ENCODE measurements around the gene ARG2.

ARG2 gene

DNA sequence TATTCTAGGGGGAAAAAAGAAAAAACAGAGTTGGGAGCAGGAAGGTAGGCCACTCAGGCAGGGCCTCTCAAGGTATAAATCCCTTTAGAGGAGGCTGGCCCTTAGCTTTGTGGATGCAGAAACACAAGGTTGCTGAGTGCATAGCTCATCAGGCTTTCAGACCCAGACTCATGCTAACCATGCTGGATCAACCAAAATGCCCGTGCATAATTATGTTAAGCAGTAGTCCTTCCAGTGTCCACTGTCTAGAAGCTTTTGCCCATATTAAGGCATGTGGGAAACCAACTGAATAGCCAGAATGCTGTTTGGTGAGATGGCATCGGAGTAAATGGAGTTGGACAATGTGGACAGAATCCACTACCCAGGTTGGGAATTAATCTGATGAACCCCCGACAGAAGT is 18.9 kb downstream of the ARG2 start:
- no peak for DNase-seq (ENCODE audit: low read depth)

DNA sequence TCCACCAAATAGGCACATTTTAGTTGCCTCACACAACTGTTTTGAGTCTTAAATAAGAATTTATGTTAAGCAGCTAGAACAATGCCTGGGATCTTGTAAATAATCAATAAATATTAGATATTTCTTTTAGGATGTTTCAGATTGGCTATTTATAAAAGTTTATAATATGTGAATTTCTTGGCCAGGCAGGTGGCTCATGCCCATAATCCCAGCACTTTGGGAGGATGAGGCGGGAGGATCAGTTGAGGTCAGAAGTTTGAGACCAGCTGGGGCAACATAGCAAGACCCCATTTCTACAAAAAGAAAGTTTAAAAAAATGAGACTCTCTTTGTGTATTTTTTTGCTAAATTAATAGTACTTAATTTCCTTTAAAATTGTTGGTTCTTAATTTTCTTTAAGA is 21.8 kb downstream of the ARG2 start:
- no peak for DNase-seq (ENCODE audit: low read depth)

DNA sequence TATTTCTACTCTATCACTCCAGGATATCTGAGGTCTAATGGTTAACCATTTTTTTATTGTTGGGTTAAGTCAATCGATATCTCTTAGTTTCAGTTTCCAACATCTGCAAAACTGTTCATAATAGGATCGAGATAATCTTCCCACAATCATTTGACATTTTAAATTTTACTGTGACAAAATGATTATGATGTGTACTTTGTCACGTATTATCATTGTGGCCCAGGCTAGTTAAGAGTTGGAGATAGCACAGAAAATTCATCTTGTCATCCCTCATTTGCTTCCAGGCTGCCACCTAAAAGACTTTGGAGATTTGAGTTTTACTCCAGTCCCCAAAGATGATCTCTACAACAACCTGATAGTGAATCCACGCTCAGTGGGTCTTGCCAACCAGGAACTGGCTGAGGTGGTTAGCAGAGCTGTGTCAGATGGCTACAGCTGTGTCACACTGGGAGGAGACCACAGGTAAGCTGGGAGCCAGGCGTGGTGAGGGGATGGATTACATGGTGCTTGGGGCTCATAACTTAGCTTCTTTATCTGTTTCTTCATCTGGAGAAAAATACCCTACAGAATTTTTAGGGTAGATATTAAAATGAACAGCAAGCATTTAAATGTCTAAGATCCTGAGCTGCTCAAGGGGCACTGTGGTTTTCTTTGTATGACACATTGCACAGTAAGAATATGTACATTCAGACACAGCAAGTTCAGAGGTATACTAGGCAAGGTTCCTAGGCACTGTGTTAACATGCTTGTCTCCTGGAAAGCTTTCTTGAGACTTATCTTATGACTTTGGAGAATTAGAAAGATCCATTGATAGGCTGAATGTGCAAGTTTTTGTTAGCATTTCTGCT is 22.4 kb downstream of the ARG2 start:
- no peak for DNase-seq (ENCODE audit: low read depth)

DNA sequence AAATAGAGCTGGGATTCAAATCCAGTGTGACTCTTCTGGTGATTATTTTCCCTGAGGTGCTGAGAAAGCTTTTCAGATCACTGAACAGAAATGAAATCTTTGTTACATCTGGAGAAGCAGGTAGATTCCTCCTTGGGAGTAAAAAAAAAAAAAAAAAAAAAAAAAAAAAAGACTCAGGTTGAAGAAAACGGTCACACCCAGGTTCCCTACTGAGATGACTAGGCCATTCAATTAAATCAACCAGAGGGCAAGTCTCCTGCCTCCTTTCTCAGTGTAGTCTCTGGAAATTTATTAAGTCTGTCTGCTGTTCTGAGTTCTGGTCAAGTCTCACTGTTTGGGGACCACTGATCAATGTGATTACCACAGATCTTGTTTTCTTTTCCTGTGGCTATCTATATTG is 24.0 kb downstream of the ARG2 start:
- DNase-seq (ENCODE audit: low read depth) = no peak

DNA sequence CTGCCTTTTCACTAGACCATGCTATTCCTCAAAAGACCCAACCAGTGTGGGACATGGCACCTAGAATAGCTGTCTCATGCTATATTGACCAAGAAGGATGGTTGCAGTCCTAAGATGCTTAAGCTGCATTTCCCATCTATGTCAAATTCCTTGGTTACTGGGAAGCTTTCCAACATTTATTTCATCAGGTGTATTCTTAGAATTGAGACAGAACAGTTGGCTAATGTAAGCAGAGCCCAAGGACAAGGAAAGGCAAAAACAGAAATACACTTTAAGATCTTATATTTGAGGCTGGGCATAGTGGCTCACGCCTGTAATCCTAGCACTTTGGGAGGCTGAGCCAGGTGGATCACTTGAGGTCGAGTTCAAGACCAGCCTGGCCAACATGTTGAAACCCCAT is 24.7 kb downstream of the ARG2 start:
- DNase-seq (ENCODE audit: low read depth) = no peak

DNA sequence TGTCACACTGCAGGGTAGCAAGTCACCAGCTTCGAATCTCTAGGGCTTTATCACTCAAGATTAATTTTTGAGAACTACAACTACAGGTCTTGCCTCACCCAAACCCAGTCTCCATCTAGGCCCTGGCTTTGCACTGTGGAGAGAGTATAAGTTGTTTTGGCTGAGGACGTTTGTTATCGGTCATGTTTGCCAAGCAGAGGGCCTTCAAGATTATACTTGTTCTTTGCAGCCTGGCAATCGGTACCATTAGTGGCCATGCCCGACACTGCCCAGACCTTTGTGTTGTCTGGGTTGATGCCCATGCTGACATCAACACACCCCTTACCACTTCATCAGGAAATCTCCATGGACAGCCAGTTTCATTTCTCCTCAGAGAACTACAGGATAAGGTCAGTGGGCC is 25.7 kb downstream of the ARG2 start:
- DNase-seq (ENCODE audit: low read depth) = no peak

DNA sequence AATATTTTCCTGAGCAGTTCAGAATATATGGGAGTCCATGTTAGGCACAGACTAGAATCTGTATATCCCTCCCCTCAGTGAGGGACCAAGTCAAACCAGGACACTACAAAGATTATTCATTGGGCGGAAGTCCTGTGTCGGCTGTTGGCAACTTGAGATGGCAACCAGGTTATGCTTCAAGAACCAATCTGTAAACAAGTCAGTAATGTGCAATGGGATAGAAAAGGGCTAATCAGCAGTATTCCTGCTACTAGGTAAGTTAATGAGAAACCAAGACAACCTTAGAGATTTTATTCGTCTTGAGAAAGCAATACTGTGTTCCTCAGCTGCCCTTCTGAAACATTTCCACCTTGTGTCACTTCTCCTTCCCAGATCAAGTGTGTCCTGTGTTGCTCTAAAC is 26.4 kb downstream of the ARG2 start:
- no peak for DNase-seq (ENCODE audit: low read depth)

DNA sequence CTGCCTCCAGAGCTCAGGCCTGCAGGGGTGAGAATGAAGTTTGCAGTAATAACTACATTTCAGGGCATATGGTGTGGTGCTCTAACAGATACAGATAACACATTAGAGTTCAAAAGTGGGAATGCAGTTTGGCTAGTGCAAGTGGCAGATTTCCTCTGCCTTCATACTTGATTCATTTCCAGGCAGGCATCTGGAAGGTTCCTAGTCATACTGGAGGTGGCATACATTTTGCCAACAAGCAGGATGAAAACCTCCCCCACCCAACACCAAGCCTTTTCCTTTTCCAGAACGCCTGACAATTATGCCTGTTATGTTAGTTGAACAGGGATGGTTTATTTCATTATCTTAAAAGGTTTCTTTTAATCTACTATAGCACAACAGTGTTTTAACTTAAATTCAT is 30.4 kb downstream of the ARG2 start:
- DNase-seq (ENCODE audit: low read depth) = no peak

DNA sequence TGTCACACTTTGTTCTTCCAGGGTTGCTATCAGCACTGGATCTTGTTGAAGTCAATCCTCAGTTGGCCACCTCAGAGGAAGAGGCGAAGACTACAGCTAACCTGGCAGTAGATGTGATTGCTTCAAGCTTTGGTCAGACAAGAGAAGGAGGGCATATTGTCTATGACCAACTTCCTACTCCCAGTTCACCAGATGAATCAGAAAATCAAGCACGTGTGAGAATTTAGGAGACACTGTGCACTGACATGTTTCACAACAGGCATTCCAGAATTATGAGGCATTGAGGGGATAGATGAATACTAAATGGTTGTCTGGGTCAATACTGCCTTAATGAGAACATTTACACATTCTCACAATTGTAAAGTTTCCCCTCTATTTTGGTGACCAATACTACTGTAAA is 31.0 kb downstream of the ARG2 start:
- no peak for DNase-seq (ENCODE audit: low read depth)

DNA sequence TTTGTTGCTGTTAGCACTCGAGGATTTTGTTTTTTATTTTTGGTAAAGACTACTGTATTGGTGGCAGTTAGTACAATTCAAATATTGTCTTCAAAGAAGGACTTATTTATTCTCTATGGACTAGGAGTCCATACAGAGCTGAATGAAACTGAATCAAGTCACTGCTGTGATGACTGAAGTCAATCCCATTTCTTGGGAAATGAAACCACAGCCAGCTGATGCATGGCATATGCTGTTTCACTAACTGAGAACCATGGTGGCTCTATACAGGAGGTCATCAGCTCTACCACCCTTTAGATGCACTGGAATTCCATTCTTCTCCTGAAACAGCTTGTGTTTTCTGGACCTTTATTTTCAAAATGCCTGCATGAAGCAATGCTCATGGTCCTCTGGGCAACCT is 32.5 kb downstream of the ARG2 start:
- DNase-seq (ENCODE audit: low read depth) = no peak

DNA sequence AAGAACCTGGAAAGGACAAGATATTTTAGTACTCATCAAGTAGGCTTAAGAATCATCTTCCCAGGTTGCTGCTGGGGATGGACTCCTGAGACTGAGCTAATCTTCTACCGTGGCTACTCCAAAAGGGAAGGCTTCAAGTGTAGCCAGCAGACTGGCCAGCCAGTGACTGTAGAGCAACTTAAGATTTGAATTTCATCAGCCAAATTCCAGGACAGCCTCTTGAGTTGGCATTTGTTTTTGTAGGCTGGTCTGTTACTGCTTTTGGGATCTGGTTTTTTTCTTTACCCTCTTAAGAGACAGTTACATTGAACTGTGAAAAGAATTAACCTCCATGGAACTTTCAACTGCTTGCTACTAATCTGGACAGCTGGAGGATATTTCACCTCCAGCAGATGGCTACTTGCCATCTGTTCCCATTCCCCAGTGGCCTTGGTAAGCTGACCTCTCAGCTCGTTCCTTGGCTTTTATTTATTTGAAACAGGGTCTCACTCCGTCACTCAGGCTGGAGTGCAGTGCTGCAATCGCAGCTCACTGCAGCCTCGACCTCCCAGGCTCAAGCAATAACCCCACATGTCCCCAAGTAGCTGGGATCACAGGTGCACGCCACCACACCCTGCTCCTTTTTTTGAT is 34.0 kb downstream of the ARG2 start:
- DNase-seq (ENCODE audit: low read depth) = no peak

DNA sequence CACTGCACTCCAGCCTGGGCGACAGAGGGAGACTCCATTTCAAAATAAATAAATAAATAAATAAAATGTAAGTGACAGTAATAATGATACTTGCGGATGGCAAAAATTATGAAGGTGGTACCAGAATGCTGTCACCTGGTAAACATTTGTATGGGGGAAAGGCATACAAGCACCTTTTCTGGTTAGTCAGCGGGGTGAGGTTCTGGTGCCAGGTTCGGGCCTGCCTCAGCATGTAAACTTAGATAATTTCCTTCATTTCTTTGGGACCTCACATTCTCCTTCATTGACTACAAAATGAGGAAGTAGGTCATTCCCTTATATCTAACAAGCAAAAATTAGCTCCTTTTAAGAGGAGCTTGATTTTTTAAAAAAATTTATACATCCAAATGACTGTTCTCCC is 43.9 kb downstream of the ARG2 start:
- DNase-seq (ENCODE audit: low read depth) = no peak

DNA sequence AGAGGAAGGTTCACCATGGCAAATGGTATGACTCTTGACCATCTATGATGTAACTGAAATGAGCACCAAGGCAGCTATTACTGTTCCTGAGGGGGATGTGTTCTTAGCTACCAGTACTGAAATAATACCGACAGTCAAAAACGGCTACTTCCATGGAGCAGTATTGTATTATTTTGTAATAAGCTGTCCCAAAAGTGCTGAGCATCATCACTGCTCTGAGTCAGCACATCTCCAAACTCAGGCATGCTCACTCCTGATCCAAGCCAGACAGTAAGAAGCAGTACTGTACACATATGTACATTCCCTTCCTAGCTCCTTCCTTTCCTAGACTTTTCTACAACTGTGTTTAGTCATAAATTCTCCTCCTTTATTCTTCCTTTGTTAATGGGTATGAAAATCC is 46.1 kb downstream of the ARG2 start:
- DNase-seq (ENCODE audit: low read depth) = no peak

DNA sequence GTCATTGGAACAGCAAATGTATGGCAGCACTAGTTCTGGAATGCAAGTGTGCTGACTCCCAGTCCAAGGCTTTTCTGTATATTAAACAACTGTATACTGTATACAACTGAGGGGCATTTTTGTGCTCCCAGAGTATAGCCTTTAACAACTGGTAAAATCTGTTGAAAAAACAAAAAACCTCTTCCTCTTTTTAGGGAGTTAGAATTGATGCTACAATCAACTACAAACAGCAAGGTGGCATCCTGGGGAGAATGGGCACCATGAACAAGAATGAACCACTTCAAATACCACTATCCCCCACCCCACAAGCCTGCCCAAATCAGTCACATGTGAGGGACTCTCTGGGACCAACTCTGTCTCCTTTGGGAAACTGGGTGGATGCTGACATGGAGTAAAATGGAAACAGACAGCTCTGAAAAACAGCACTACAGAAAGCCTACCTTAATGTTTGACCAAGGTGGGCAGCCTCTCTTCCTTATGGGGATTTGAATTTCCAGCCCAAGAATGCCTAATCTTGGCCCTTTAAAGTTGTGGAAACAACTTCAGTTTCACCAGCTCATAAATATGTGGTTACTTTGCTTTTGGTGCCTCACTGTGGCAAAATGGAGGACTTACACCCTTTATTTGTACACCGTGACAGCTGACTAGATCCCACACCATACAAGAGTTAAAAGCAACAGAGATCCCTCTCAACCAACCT is 47.2 kb downstream of the ARG2 start:
- DNase-seq (ENCODE audit: low read depth) = no peak

DNA sequence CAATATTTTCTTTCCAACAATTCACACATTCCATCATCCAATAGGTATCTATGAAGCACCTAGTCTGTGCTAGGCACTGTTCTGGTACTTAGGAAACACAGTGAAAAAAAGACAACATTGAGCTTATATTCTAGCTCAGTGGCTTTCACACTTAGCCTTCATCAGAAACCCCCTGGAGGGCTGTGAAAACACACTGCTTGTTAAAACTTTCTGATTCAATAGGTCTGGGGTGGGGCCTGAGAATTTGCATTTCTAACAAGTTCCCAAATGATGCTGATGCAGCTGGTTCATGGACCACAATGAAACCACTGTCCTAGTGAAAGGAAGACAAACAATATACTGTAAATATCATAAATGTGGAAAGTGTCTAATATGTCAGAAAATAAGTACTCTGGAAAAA is 48.8 kb downstream of the ARG2 start:
- DNase-seq (ENCODE audit: low read depth) = no peak

DNA sequence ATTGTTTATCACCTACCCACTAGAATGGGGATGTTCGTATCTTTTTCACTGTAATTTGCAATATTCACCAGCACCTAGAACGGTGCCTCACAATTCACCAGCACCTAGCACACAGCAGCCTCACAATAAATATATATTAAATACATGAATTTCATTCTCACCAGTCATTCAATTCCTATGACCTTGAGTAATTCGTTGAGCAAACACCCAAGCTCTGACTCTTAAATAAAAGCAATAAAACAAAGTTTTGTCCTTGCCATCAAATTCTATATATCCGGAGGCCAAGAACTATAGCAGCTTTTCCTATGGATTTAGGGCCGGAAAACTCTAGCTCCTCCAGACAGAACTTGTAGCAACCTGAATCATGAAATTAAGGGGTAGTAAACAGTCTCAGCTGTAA is 53.7 kb downstream of the ARG2 start:
- DNase-seq (ENCODE audit: low read depth) = no peak

DNA sequence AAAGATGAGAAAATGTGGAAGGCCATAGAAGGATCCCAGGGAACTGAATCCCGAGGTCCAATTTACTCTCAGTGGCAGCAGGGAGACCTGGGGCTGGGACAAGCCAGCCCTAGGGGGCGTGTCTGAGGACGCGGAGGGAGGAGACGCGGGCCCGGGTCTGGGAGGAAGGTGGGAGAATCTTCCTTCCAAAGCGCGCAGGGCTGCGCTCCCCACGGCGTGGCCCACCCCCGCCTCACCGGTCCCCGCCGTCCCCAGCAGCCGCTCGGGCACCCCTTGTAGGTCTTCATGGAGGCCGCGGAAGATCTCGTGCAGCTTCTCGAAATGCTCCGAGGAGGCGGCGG is 54.4 kb downstream of the ARG2 start:
- DNase-seq (ENCODE audit: low read depth) = peak; percentile 27

DNA sequence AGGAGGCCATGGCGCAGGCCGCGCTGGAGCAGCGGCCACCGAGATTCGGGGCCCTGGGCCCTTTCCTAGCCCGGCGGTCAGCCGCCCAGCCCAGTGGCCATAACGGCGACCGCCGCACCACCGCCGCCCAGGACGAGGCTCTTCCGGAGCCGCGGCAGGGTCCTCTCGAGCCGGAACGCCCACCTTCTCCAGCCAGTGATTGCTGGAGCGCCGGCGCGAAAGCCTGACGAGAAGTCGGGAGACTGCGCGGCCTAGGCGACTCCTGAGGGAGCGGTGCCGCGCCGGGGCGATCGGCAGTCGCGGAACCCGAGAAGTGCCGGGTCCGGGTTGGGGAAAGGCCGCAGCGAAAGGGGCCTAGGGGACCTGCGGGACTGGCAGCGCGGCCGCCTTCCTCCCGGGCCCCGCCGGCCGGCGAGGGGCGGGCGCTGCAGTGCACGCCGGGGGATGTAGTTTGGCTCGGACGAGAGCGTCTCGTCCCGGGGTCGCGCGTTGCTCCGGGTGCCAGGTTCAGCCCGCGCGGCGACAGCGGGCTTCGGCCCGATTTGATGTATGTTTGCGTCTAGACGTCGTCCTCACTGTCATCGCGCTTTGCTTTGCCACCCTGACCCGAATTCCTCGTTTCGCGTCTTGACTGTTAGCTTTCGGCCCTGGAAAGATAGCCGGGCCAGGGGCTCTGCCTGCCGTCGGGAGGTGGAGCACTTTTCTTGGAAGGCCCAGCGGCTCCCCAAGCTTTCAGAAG is 54.9 kb downstream of the ARG2 start, which contains the start of gene VTI1B:
VTI1B (minus strand) TSS at position 153 of the 739 bp plus-strand sequence; CDS start at position 10, 143 bp downstream.
- DNase-seq (ENCODE audit: low read depth) = peak; percentile 61

DNA sequence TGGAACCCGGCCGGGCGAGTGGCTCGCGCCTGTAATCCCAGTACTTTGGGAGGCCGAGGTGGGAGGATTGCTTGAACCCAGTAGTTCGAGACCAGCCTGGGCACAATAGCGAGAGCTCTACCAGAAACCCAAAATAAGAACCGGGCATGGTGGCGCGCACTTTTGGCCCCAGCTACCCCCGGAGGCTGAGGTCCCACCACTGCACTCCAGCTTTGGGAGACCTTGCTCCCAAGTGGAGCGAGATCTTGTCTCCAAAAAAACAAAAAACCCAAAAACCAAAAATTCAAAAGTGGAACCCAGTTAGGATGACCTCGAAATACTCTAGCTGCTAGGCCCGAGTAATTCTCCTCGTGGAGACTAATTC is 55.5 kb downstream of the ARG2 start:
- no peak for DNase-seq (ENCODE audit: low read depth)

DNA sequence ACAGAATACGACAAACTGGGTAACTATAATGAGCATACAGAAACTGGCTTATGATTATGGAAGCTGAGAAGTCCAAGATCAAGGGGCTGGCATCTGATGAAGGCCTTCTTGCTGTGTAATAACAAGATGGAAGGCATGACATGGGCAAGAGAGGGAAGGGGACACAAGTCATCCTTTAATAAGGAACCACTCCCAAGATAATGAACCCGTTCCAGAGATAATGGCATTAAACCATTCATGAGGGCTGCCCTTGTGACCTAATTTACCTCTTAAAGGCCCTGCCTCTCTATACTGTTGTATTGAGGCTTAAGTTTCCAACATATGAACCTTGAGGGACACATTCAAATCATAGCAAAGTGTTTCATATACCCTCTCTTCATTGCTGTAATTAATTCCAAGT is 59.3 kb downstream of the ARG2 start:
- DNase-seq (ENCODE audit: low read depth) = no peak

DNA sequence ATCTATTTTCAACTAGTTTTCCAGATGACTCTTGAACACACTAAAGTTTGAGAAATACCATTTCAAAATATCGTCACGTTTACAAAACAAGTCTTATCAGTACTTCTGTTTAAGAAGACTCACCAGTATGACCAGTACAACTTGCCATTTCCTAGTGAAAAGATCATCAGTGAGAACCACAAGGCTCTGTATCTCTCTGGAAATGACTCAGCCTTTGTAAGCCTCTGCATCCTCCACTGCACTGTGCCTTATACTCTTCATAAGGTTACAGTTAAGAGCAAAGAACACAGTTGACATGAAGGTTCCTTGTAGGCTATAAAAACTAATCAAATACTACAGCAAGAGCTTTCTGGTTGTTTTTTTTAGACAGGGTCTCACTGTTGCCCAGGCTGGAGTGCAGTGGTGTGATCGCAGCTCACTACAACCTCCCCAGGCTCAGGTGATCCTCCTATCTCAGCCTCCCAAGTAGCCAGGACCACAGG is 60.4 kb downstream of the ARG2 start:
- DNase-seq (ENCODE audit: low read depth) = no peak

DNA sequence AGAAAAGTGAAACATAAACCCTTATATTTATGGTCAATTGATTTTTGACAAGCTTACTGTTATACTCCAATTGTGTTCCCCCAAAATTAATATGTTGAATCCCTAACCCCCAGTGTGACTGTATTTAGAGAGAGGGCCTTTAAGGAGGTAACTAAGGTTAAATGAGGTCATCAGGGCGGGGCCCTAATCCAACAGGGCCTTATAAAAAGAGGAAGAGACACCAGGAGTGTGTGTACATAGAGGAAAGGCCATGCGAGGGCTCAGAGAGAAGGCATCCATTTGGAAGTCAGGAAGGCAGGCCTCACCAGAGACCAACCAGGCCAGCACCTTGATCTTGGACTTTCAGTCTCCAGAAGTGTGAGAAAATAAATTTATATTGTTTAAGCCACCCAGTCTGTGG is 61.2 kb downstream of the ARG2 start:
- no peak for DNase-seq (ENCODE audit: low read depth)

DNA sequence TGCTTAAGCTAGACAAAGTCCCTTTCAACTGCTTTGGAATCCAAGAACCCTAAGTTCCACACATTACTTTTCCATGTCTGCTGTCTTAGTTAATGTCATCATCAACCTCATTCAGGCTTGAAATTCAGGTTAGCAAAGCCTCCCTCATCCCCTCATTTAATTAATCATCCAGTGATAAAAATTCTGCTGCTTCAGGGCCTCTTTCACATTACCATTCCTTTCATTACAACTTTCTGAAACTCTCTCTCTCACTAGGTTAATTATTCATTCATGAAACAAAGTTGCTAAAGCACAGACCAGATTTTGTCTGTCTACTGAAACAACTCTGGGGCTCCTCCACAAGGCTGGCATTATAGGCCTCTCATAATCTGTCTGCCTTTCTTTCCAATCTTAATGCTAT is 64.1 kb downstream of the ARG2 start:
- no peak for DNase-seq (ENCODE audit: low read depth)

Data from activated T-helper 1 cell treated with Interleukin-2 at 50 U/mL for 16 hours (primary cell).